Lower leg skin (tissue), 3 donors: ENCODE measurements around the gene CCDC141.

Source experiments
- CTCF ChIP-seq, 3 donors: fragments of 450-650 bp; IDR thresholded peaks; one replicate each; pipeline ENCODE4 v1.5.1; 2016; ENCODE audit warnings: antibody characterized with exemption in 3 of 3, mild to moderate bottlenecking in 3 of 3, moderate library complexity in 2 of 3
- POLR2A ChIP-seq, 2 donors: fragments of 450-650 bp; IDR thresholded peaks; one replicate each; pipeline ENCODE4 v1.6.1; 2016 to 2017; ENCODE audit warnings: antibody characterized with exemption in 2 of 2, mild to moderate bottlenecking in 1 of 2, moderate library complexity in 1 of 2

GRCh38 chr2:178828486-178828881 is 221.5 kb downstream of the CCDC141 start:
- no peak for TF ChIP-seq CTCF (IDR thresholded peaks at IDR 0.05)
- no peak for TF ChIP-seq POLR2A (IDR thresholded peaks at IDR 0.05)
